Measurements from ENCODE around the gene ENDOU.

ENDOU gene

GRCh38 chr12:47707355-47707754 is 17.9 kb downstream of the ENDOU start:
- Histone ChIP-seq H3K9ac (ENCODE audit: insufficient read length) (peak overlapping the region; percentile 80), H3K4me3 (0 out of 2 replicates have a peak overlapping the region, but pooled peaks have one; percentile 5), H3K36me3 (ENCODE audit: insufficient read depth, low read length) (0 out of 2 replicates have a peak, but pooled peaks cover 4% of the 10 kb centered on the region), H3K9me3 (ENCODE audit: low read depth, low read length) (no peaks in the 10 kb centered on the region), H3K27ac (no peak overlapping the region)
- TF ChIP-seq FOXP2 (optimal IDR thresholded peaks at IDR 0.05; ENCODE audit: control extremely low read depth, extremely low read length, insufficient read depth), result no peak
- TF ChIP-seq EZH2 (IDR thresholded peaks at IDR 0.05), result no peak
- no peak for TF ChIP-seq POLR2AphosphoS5 (IDR thresholded peaks at IDR 0.05; ENCODE audit: borderline replicate concordance, low read depth, low read length)
- no peak for DNase-seq (ENCODE audit: low read depth, low spot score)

DNA sequence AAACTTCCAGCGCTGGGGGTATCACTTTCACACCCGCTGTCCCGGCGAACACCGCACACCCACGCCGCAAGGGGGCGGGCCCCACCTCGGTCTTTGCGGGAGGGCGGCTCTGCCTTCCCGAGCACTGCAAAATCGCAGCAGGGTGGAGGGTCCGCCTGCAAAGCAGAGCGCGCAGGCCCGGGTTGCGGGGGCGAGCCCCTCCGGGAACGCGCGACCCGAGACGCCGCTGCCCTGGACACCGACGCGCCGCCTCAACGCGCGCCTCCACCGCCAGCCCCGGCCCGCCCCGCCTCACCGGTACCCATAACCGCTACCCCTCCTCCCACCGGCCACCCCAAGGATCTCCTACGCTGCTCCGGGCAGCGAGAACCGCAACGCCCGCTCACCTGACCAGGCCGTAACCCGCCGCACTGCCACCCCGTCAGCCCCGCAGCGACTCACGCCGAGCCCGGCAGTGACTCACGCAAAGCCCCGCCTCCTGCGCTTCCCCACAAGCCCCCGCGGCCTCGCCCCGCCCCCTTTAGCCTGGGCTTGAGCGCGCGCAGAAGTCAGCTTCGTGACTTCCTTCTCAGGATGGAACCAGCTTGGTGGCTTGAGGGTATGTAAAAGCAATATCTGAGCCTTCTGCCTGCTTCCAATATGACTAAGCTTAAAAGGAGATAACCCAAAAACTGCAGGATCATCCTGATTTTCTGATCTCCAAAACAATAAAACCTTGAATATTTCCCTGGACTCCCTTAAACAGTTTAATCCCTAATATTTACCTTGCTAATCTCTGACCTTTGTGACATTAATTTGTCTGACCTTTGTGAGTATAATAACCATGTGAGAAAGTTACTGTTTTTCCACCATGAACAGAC is 19.5 kb downstream of the ENDOU start, which contains the start of gene RPAP3:
TSS of gene RPAP3 (minus strand) at position 465 of the 860 bp plus-strand sequence. CDS start 3,190 bp downstream, outside the sequence.
- H3K27ac ChIP-seq, result peak within 1 kb of the TSS; percentile 12

GRCh38 chr12:47705229-47705565 is 20.1 kb downstream of the ENDOU start:
- Histone ChIP-seq H3K27ac (no peak overlapping the region), H3K9ac (ENCODE audit: insufficient read length) (peak overlapping the region; percentile 80), H3K9me3 (ENCODE audit: low read depth, low read length) (no peaks in the 10 kb centered on the region), H3K4me3 (peak overlapping the region; percentile 76), H3K36me3 (ENCODE audit: insufficient read depth, low read length) (peaks cover 21% of the 10 kb centered on the region)
- no peak for DNase-seq (ENCODE audit: low read depth, low spot score)
- TF ChIP-seq FOXP2 (optimal IDR thresholded peaks at IDR 0.05; ENCODE audit: control extremely low read depth, extremely low read length, insufficient read depth) (no peak), EZH2 (IDR thresholded peaks at IDR 0.05) (no peak), POLR2AphosphoS5 (IDR thresholded peaks at IDR 0.05; ENCODE audit: borderline replicate concordance, low read depth, low read length) (no peak)

More for the DNA sequence above, 19.5 kb downstream of the ENDOU start, which contains the start of gene RPAP3:
- TF ChIP-seq EZH2 (IDR thresholded peaks at IDR 0.05) (no peak), POLR2AphosphoS5 (IDR thresholded peaks at IDR 0.05; ENCODE audit: borderline replicate concordance, low read depth, low read length) (peak; percentile 96)
- Histone ChIP-seq H3K9ac (ENCODE audit: insufficient read length) (peak within 1 kb of the TSS; percentile 80), H3K9me3 (ENCODE audit: low read depth, low read length) (no peaks in the 10 kb centered on the region), H3K36me3 (ENCODE audit: insufficient read depth, low read length) (peaks cover 15% of the 10 kb centered on the region), H3K4me3 (peak within 1 kb of the TSS; percentile 76)
- peak; percentile 53 for DNase-seq (ENCODE audit: low read depth, low spot score)

DNA sequence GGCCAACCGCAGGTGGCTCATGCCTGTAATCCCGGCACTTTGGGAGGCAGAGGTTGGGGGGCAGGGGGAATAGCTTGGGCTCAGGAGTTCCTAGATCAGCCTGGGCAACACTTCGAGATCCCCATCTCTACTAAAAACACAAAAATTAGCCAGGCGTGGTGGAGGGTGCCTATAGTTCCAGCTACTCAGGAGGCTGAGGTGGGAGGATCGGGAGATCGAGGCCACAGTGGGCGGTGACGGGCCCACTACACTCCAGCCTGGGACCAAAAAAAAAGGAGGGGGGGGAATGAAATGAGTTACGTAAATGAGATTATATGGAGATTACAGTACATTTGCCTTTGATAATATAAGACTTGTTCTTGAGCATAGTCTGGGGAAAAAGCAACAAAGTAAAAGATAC is 20.6 kb downstream of the ENDOU start:
- Histone ChIP-seq H3K9ac (ENCODE audit: insufficient read length) (peak overlapping the region; percentile 80), H3K4me3 (peak overlapping the region; percentile 76)
- DNase-seq (ENCODE audit: low read depth, low spot score), result no peak

GRCh38 chr12:47700263-47700662 is 25.0 kb downstream of the ENDOU start:
- Histone ChIP-seq H3K9ac (ENCODE audit: insufficient read length) (no peak overlapping the region), H3K36me3 (ENCODE audit: insufficient read depth, low read length) (peaks cover 53% of the 10 kb centered on the region)

More for the DNA sequence above, 20.6 kb downstream of the ENDOU start:
- TF ChIP-seq FOXP2 (optimal IDR thresholded peaks at IDR 0.05; ENCODE audit: control extremely low read depth, extremely low read length, insufficient read depth) (no peak), EZH2 (IDR thresholded peaks at IDR 0.05) (no peak), POLR2AphosphoS5 (IDR thresholded peaks at IDR 0.05; ENCODE audit: borderline replicate concordance, low read depth, low read length) (no peak)
- Histone ChIP-seq H3K36me3 (ENCODE audit: insufficient read depth, low read length) (peaks cover 24% of the 10 kb centered on the region), H3K9me3 (ENCODE audit: low read depth, low read length) (no peaks in the 10 kb centered on the region), H3K27ac (no peak overlapping the region)

GRCh38 chr12:47698631-47699030 is 26.7 kb downstream of the ENDOU start:
- Histone ChIP-seq H3K27ac (no peak overlapping the region), H3K4me3 (no peak overlapping the region), H3K9ac (ENCODE audit: insufficient read length) (no peak overlapping the region), H3K36me3 (ENCODE audit: insufficient read depth, low read length) (peaks cover 64% of the 10 kb centered on the region), H3K9me3 (ENCODE audit: low read depth, low read length) (no peaks in the 10 kb centered on the region)
- DNase-seq (ENCODE audit: low read depth, low spot score), result no peak
- TF ChIP-seq POLR2AphosphoS5 (IDR thresholded peaks at IDR 0.05; ENCODE audit: borderline replicate concordance, low read depth, low read length) (no peak), FOXP2 (optimal IDR thresholded peaks at IDR 0.05; ENCODE audit: control extremely low read depth, extremely low read length, insufficient read depth) (no peak), EZH2 (IDR thresholded peaks at IDR 0.05) (no peak)

More at GRCh38 chr12:47700263-47700662, 25.0 kb downstream of the ENDOU start:
- no peak for DNase-seq (ENCODE audit: low read depth, low spot score)
- Histone ChIP-seq H3K9me3 (ENCODE audit: low read depth, low read length) (no peaks in the 10 kb centered on the region), H3K27ac (no peak overlapping the region), H3K4me3 (no peak overlapping the region)
- no peak for TF ChIP-seq POLR2AphosphoS5 (IDR thresholded peaks at IDR 0.05; ENCODE audit: borderline replicate concordance, low read depth, low read length)
- no peak for TF ChIP-seq FOXP2 (optimal IDR thresholded peaks at IDR 0.05; ENCODE audit: control extremely low read depth, extremely low read length, insufficient read depth)
- no peak for TF ChIP-seq EZH2 (IDR thresholded peaks at IDR 0.05)

DNA sequence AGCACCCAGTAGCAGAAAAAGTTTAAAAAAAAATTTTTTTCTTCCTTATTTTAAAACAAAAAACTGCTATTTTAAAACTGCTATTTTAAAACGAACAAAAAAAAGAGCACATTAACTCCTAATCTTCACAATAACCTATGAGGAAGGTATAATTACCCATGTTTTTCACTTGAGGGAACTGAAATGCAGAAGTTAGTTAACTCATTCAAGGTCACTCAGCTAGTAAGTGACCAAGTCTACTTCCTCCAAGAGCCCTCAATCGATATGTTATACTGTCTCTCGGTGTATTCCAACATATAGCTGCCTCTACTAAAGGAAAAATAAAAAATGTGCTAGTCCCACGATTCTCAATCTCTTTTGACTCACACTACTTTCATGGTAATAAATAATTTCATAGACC is 27.2 kb downstream of the ENDOU start:
- Histone ChIP-seq H3K4me3 (no peak overlapping the region), H3K9me3 (ENCODE audit: low read depth, low read length) (no peaks in the 10 kb centered on the region), H3K9ac (ENCODE audit: insufficient read length) (no peak overlapping the region), H3K27ac (no peak overlapping the region), H3K36me3 (ENCODE audit: insufficient read depth, low read length) (peaks cover 66% of the 10 kb centered on the region)
- TF ChIP-seq POLR2AphosphoS5 (IDR thresholded peaks at IDR 0.05; ENCODE audit: borderline replicate concordance, low read depth, low read length) (no peak), EZH2 (IDR thresholded peaks at IDR 0.05) (no peak), FOXP2 (optimal IDR thresholded peaks at IDR 0.05; ENCODE audit: control extremely low read depth, extremely low read length, insufficient read depth) (no peak)
- DNase-seq (ENCODE audit: low read depth, low spot score), result no peak

GRCh38 chr12:47689215-47689614 is 36.1 kb downstream of the ENDOU start:
- H3K9ac ChIP-seq (ENCODE audit: insufficient read length), result no peak overlapping the region
- no peaks in the 10 kb centered on the region for H3K9me3 ChIP-seq (ENCODE audit: low read depth, low read length)
- H3K27ac ChIP-seq, result no peak overlapping the region
- H3K36me3 ChIP-seq (ENCODE audit: insufficient read depth, low read length), result peaks cover 47% of the 10 kb centered on the region
- TF ChIP-seq POLR2AphosphoS5 (IDR thresholded peaks at IDR 0.05; ENCODE audit: borderline replicate concordance, low read depth, low read length) (no peak), FOXP2 (optimal IDR thresholded peaks at IDR 0.05; ENCODE audit: control extremely low read depth, extremely low read length, insufficient read depth) (no peak), EZH2 (IDR thresholded peaks at IDR 0.05) (no peak)
- no peak overlapping the region for H3K4me3 ChIP-seq
- no peak for DNase-seq (ENCODE audit: low read depth, low spot score)
